ENCODE results near the gene ANKRD39. TPM values are rescaled to one million over a fixed set of nuclear protein-coding genes. Genes with fewer than 3 reads are reported as not detected.

Gene ANKRD39
- total RNA-seq, 1 donor from 2014 or later, result 25.7 TPM

GRCh38 chr2:96802721-96803120 lies 55.1 kb downstream of the ANKRD39 start:
- H3K27ac Mint-ChIP-seq (ENCODE audit: unreplicated experiment), result no peak overlapping the region

GRCh38 chr2:96801786-96802595 lies 55.8 kb downstream of the ANKRD39 start:
- H3K4me3 Mint-ChIP-seq (ENCODE audit: unreplicated experiment), result no peak overlapping the region
- TF ChIP-seq CTCF (IDR thresholded peaks at IDR 0.05; ENCODE audit: partially characterized antibody, unreplicated experiment), result no peak
- peaks cover 3% of the 10 kb centered on the region for H3K9me3 Mint-ChIP-seq (ENCODE audit: unreplicated experiment)
- peaks cover 3% of the 10 kb centered on the region for H3K4me1 Mint-ChIP-seq (ENCODE audit: low read depth, unreplicated experiment)
- H3K27ac Mint-ChIP-seq (ENCODE audit: unreplicated experiment), result no peak overlapping the region
- H3K27me3 Mint-ChIP-seq (ENCODE audit: unreplicated experiment), result no peaks in the 10 kb centered on the region
- H3K36me3 Mint-ChIP-seq (ENCODE audit: unreplicated experiment), result no peaks in the 10 kb centered on the region
- no peak for DNase-seq

More at GRCh38 chr2:96802721-96803120, 55.1 kb downstream of the ANKRD39 start:
- DNase-seq, result no peak
- TF ChIP-seq CTCF (IDR thresholded peaks at IDR 0.05; ENCODE audit: partially characterized antibody, unreplicated experiment), result no peak
- Mint-ChIP-seq H3K36me3 (ENCODE audit: unreplicated experiment) (no peaks in the 10 kb centered on the region), H3K27me3 (ENCODE audit: unreplicated experiment) (no peaks in the 10 kb centered on the region), H3K4me1 (ENCODE audit: low read depth, unreplicated experiment) (peaks cover 3% of the 10 kb centered on the region), H3K9me3 (ENCODE audit: unreplicated experiment) (peaks cover 3% of the 10 kb centered on the region), H3K4me3 (ENCODE audit: unreplicated experiment) (no peak overlapping the region)

- peak; percentile 81 for DNase-seq
- TF ChIP-seq CTCF (IDR thresholded peaks at IDR 0.05; ENCODE audit: partially characterized antibody, unreplicated experiment), result peak; percentile 68
- no peak overlapping the region for H3K27ac Mint-ChIP-seq (ENCODE audit: unreplicated experiment)
- H3K4me3 Mint-ChIP-seq (ENCODE audit: unreplicated experiment), result no peak overlapping the region
- no peaks in the 10 kb centered on the region for H3K27me3 Mint-ChIP-seq (ENCODE audit: unreplicated experiment)
- peaks cover 3% of the 10 kb centered on the region for H3K9me3 Mint-ChIP-seq (ENCODE audit: unreplicated experiment)
- peaks cover 3% of the 10 kb centered on the region for H3K4me1 Mint-ChIP-seq (ENCODE audit: low read depth, unreplicated experiment)
- no peaks in the 10 kb centered on the region for H3K36me3 Mint-ChIP-seq (ENCODE audit: unreplicated experiment)
Observed at GRCh38 chr2:96801005-96801785, 56.6 kb downstream of the ANKRD39 start.

GRCh38 chr2:96800061-96801004 lies 57.5 kb downstream of the ANKRD39 start:
- Mint-ChIP-seq H3K9me3 (ENCODE audit: unreplicated experiment) (peaks cover 3% of the 10 kb centered on the region), H3K27me3 (ENCODE audit: unreplicated experiment) (no peaks in the 10 kb centered on the region), H3K4me3 (ENCODE audit: unreplicated experiment) (no peak overlapping the region), H3K36me3 (ENCODE audit: unreplicated experiment) (no peaks in the 10 kb centered on the region), H3K27ac (ENCODE audit: unreplicated experiment) (no peak overlapping the region), H3K4me1 (ENCODE audit: low read depth, unreplicated experiment) (peaks cover 3% of the 10 kb centered on the region)
- no peak for TF ChIP-seq CTCF (IDR thresholded peaks at IDR 0.05; ENCODE audit: partially characterized antibody, unreplicated experiment)
- DNase-seq, result no peak

All from glutamatergic neuron (in vitro differentiated cells).